ENCODE results near the gene NOL4L.

DNA sequence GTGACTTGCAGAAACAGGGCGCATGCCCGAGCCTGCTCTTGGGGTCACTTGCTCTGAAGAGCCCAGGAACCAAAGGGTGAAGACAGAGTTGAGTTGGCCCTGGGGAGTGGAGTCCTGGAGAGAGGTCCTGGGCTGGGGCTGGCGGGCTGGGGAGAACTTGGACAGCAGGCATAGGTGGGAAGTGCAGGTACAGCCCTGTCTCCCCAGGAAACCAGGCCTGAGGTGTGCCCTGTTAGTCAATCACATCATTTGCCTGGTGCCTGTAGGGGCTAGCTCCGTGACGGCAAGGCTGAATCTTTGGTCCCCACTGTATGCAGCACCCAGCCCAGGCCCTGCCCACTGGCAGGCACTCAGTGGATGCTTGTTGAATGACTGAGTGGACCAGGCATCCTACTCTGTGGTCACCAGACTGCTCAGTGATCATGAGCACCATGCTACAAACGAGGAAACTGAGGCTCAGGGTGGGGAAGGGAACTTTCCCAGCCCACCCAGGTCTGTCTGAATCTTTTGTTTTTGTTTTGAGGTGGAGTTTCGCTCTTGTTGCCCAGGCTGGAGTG is 15.6 kb upstream of the NOL4L start:
- TF ChIP-seq, protein P1, sequence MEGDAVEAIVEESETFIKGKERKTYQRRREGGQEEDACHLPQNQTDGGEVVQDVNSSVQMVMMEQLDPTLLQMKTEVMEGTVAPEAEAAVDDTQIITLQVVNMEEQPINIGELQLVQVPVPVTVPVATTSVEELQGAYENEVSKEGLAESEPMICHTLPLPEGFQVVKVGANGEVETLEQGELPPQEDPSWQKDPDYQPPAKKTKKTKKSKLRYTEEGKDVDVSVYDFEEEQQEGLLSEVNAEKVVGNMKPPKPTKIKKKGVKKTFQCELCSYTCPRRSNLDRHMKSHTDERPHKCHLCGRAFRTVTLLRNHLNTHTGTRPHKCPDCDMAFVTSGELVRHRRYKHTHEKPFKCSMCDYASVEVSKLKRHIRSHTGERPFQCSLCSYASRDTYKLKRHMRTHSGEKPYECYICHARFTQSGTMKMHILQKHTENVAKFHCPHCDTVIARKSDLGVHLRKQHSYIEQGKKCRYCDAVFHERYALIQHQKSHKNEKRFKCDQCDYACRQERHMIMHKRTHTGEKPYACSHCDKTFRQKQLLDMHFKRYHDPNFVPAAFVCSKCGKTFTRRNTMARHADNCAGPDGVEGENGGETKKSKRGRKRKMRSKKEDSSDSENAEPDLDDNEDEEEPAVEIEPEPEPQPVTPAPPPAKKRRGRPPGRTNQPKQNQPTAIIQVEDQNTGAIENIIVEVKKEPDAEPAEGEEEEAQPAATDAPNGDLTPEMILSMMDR (IDR thresholded peaks at IDR 0.05) = no peak
- no peak for TF ChIP-seq POLR2A (IDR thresholded peaks at IDR 0.05)

Measured in suprapubic skin (tissue), 3 donors.